HepG2 (cell line): ENCODE results near the gene NUDCD3. TPM values are rescaled to one million over a fixed set of nuclear protein-coding genes. Genes with fewer than 3 reads are reported as not detected.

ENCODE experiments used
- CREB1 ChIP-seq, 2 experiments: fragments of 450-650 bp in 1 of 2; IDR thresholded peaks; 2 replicates each; pipeline ENCODE4 v1.6.1; 2016 to 2017; ENCODE audit warnings: control low read depth in 1 of 2, mild to moderate bottlenecking in 1 of 2, missing compliant biosample characterization in 1 of 2, missing genetic modification characterization in 1 of 2
- EEA1 ChIP-seq: sonication (generic); formaldehyde crosslinking; IDR thresholded peaks from 2 replicates; pipeline ENCODE4 v1.5.1; 2020; ENCODE audit warnings: mild to moderate bottlenecking, missing genetic modification reagents, borderline replicate concordance
- ELF1 ChIP-seq: sonication (generic); formaldehyde crosslinking; IDR thresholded peaks from 2 replicates; pipeline ENCODE4 v1.4.0; 2020; ENCODE audit warnings: missing genetic modification reagents
- HDAC1 ChIP-seq: sonication (generic); formaldehyde crosslinking; IDR thresholded peaks from 2 replicates; pipeline ENCODE4 v1.5.1; 2020; ENCODE audit warnings: mild to moderate bottlenecking, missing genetic modification reagents
- HDAC2 ChIP-seq: sonication (generic); formaldehyde crosslinking; IDR thresholded peaks from 2 replicates; pipeline ENCODE4 v1.4.0; 2020; ENCODE audit warnings: missing genetic modification reagents
- RFX3 ChIP-seq: IDR thresholded peaks from 2 replicates; pipeline ENCODE4 v1.6.1; 2016; ENCODE audit warnings: missing biosample characterization, missing genetic modification reagents
- SNRNP70 ChIP-seq: fragments of 200-400 bp; formaldehyde crosslinking; IDR thresholded peaks from 2 replicates; pipeline ENCODE4 v1.6.1; 2017; ENCODE audit warnings: mild to moderate bottlenecking, low read depth, low read length, moderate library complexity
- TBL1XR1 ChIP-seq: fragments of 150-350 bp; IDR thresholded peaks from 2 replicates; pipeline ENCODE4 v1.6.1; 2014; ENCODE audit warnings: borderline replicate concordance, low read length; ENCODE audit not compliant: partially characterized antibody
- TFE3 ChIP-seq: IDR thresholded peaks from 2 replicates; pipeline ENCODE4 v1.6.1; 2016
- UBTF ChIP-seq: sonication (generic); formaldehyde crosslinking; IDR thresholded peaks from 2 replicates; pipeline ENCODE4 v1.4.0; 2020; ENCODE audit warnings: mild to moderate bottlenecking, missing genetic modification reagents
- ZBTB38 ChIP-seq: sonication (generic); formaldehyde crosslinking; IDR thresholded peaks from 2 replicates; pipeline ENCODE4 v1.5.1; 2020; ENCODE audit warnings: mild to moderate bottlenecking, missing genetic modification reagents
- ZFP36L1 ChIP-seq: sonication (generic); formaldehyde crosslinking; IDR thresholded peaks from 2 replicates; pipeline ENCODE4 v1.8.0; 2022; ENCODE audit warnings: mild to moderate bottlenecking, missing genetic modification reagents, moderate library complexity
- ZNF329 ChIP-seq: sonication (generic); formaldehyde crosslinking; IDR thresholded peaks from 2 replicates; pipeline ENCODE4 v1.9.0; 2021; ENCODE audit warnings: low read depth, mild to moderate bottlenecking, missing genetic modification reagents
- ZNF644 ChIP-seq: IDR thresholded peaks from 2 replicates; pipeline ENCODE4 v1.6.1; 2016; ENCODE audit warnings: low read depth
- ZNF703 ChIP-seq: sonication (generic); formaldehyde crosslinking; IDR thresholded peaks from 2 replicates; pipeline ENCODE4 v1.5.1; 2020; ENCODE audit warnings: missing genetic modification reagents, mild to moderate bottlenecking, moderate library complexity, borderline replicate concordance
- ZNF75D ChIP-seq: sonication (generic); formaldehyde crosslinking; IDR thresholded peaks from 2 replicates; pipeline ENCODE4 v1.8.1; 2023; ENCODE audit warnings: missing genetic modification reagents, mild to moderate bottlenecking, borderline replicate concordance
- polyA plus RNA-seq, 8 experiments: library from polyadenylated mRNA; depleted of rRNA in 3 of 8; stranded (reverse) in 7 of 8; unstranded in 1 of 8; fragments of >200 nt; fragmentation: Illumina TruSeq in 4 of 8; extraction: Trizol in 4 of 8; gene quantifications; 2 replicates each; pipeline versions ENCODE4 v1.2.1 to v1.2.3, GENCODE V29; 2011 to 2016; ENCODE audit warnings: low read depth in 4 of 8, missing spikeins in 1 of 8, mixed read lengths in 1 of 8; ENCODE audit not compliant: insufficient read depth in 1 of 8
- total RNA-seq, 5 experiments: library from RNA; depleted of rRNA; stranded (reverse); fragments of >200 nt; fragmentation: Illumina TruSeq; extraction: Trizol; gene quantifications; 2 replicates each; pipeline ENCODE4 v1.2.3, GENCODE V29; 2016; ENCODE audit warnings: low read depth in 1 of 5
- TF ChIP-seq, protein P1 (sequence below): IDR thresholded peaks from 2 replicates; pipeline ENCODE4 v1.6.1; 2016; ENCODE audit warnings: missing compliant biosample characterization, missing genetic modification reagents, borderline replicate concordance
- TF ChIP-seq, protein P2 (sequence below): sonication (generic); formaldehyde crosslinking; IDR thresholded peaks from 2 replicates; pipeline ENCODE4 v1.4.0; 2020; ENCODE audit warnings: mild to moderate bottlenecking, missing genetic modification reagents

The NUDCD3 gene
- total and polyA plus RNA-seq, 2 of the 13 experiments (the other 11 are each of a cell fraction or from before 2014, with no cell fraction given), result 20.8 to 49.9 TPM

DNA sequence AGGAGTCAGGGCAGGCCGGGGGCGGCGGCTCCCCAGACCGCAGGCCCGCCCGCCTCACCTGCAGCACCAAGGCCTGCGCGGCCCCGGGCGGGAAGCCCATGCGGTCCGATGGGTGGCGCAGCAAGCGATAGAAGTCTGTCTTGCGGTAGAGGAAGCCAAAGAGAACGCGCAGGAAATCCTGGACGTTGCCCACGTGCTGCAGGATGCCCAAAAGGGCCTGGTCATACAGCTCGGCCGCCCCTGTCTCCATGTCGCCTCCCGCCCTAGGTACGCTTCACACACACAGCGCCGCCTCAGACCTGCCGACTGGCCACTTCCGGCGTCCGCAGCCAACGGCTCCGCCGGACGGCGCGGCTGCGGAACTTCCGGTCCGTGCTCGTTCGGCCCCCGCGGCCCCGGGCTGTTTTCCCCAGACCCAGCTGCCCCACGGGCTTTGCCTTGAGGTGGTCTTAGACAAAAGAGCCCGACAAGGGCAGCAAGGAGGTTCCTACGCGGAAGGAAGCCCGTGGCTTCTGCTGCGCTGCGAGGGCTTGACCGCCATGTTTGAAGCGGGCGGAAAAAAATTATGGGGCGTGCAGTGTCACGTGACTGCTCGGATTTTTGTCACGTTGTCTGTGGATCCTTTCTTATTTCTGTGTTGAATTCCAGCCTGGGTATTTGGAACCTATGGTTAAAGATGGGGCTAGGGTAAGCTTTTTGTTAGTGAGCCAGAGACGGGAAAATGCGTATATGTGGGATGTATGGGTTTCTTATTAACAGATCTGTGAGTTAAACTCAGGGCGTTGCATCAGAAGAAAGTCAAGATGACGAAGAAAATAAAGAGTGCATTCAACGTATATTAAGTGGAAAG, at the start of gene NUDCD3 (continued):
- TF ChIP-seq UBTF, result peak; percentile 95
- TF ChIP-seq, protein P1, sequence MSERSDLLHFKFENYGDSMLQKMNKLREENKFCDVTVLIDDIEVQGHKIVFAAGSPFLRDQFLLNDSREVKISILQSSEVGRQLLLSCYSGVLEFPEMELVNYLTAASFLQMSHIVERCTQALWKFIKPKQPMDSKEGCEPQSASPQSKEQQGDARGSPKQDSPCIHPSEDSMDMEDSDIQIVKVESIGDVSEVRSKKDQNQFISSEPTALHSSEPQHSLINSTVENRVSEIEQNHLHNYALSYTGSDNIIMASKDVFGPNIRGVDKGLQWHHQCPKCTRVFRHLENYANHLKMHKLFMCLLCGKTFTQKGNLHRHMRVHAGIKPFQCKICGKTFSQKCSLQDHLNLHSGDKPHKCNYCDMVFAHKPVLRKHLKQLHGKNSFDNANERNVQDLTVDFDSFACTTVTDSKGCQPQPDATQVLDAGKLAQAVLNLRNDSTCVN (CRISPR knock-in tag), result 0 out of 2 replicates have a peak, but pooled peaks have one; percentile 43
- TF ChIP-seq CREB1 (IDR thresholded peaks at IDR 0.05), result peak; percentile 46
- TF ChIP-seq CREB1 (CRISPR knock-in tag; IDR thresholded peaks at IDR 0.05), result peak; percentile 81
- TF ChIP-seq ZNF75D (CRISPR knock-in tag), result no peak
- TF ChIP-seq ELF1 (CRISPR knock-in tag), result peak; percentile 95
- TF ChIP-seq ZNF644 (CRISPR knock-in tag), result no peak
- TF ChIP-seq RFX3 (CRISPR knock-in tag), result no peak; the same call in 1 of the 2 replicates
- no peak; the same call in 1 of the 2 replicates for TF ChIP-seq ZFP36L1 (CRISPR knock-in tag)
- no peak for TF ChIP-seq SNRNP70
- no peak for TF ChIP-seq ZNF703 (CRISPR knock-in tag)
- peak; percentile 77 for TF ChIP-seq HDAC1 (CRISPR knock-in tag)
- TF ChIP-seq, protein P2, sequence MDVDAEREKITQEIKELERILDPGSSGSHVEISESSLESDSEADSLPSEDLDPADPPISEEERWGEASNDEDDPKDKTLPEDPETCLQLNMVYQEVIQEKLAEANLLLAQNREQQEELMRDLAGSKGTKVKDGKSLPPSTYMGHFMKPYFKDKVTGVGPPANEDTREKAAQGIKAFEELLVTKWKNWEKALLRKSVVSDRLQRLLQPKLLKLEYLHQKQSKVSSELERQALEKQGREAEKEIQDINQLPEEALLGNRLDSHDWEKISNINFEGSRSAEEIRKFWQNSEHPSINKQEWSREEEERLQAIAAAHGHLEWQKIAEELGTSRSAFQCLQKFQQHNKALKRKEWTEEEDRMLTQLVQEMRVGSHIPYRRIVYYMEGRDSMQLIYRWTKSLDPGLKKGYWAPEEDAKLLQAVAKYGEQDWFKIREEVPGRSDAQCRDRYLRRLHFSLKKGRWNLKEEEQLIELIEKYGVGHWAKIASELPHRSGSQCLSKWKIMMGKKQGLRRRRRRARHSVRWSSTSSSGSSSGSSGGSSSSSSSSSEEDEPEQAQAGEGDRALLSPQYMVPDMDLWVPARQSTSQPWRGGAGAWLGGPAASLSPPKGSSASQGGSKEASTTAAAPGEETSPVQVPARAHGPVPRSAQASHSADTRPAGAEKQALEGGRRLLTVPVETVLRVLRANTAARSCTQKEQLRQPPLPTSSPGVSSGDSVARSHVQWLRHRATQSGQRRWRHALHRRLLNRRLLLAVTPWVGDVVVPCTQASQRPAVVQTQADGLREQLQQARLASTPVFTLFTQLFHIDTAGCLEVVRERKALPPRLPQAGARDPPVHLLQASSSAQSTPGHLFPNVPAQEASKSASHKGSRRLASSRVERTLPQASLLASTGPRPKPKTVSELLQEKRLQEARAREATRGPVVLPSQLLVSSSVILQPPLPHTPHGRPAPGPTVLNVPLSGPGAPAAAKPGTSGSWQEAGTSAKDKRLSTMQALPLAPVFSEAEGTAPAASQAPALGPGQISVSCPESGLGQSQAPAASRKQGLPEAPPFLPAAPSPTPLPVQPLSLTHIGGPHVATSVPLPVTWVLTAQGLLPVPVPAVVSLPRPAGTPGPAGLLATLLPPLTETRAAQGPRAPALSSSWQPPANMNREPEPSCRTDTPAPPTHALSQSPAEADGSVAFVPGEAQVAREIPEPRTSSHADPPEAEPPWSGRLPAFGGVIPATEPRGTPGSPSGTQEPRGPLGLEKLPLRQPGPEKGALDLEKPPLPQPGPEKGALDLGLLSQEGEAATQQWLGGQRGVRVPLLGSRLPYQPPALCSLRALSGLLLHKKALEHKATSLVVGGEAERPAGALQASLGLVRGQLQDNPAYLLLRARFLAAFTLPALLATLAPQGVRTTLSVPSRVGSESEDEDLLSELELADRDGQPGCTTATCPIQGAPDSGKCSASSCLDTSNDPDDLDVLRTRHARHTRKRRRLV (CRISPR knock-in tag), result peak; percentile 73; the same call in 1 of the 2 replicates
- peak; percentile 86; the same call in 1 of the 2 replicates for TF ChIP-seq EEA1
- TF ChIP-seq TFE3 (CRISPR knock-in tag), result peak; percentile 79
- no peak; the same call in 1 of the 2 replicates for TF ChIP-seq HDAC2 (CRISPR knock-in tag)
- peak; percentile 41 for TF ChIP-seq TBL1XR1
- peak; percentile 73 for TF ChIP-seq ZBTB38 (CRISPR knock-in tag)
- TF ChIP-seq ZNF329 (CRISPR knock-in tag), result no peak
